Cardiac muscle cell (in vitro differentiated cells and primary cell): ENCODE measurements around the gene ADSS1. TPM values are rescaled to one million over a fixed set of nuclear protein-coding genes. Genes with fewer than 3 reads are reported as not detected.

ENCODE experiments used
- DNase-seq, 2 donors: peaks; one replicate each; pipeline versions ENCODE4 v3.0.0 to v3.0.0-alpha.2; 2010 to 2017; ENCODE audit warnings: low read depth in 1 of 2, low spot score in 1 of 2
- H3K27ac ChIP-seq: fragments of 200-600 bp; sonication (generic); 2 replicates; pipeline ENCODE4 v1.5.1; 2016
- H3K27me3 ChIP-seq: fragments of 200-600 bp; sonication (generic); 2 replicates; pipeline ENCODE4 v1.6.0; 2016; ENCODE audit warnings: control low read depth
- H3K36me3 ChIP-seq: fragments of 200-600 bp; sonication (generic); 2 replicates; pipeline ENCODE4 v1.5.1; 2016; ENCODE audit warnings: control low read depth
- H3K4me1 ChIP-seq: fragments of 200-600 bp; sonication (generic); 2 replicates; pipeline ENCODE4 v1.8.1; 2017; ENCODE audit warnings: low read depth, mild to moderate bottlenecking, mixed run types
- H3K4me3 ChIP-seq: fragments of 200-600 bp; sonication (generic); 2 replicates; pipeline ENCODE4 v1.5.1; 2016; ENCODE audit warnings: mild to moderate bottlenecking
- H3K9me3 ChIP-seq: fragments of 200-600 bp; sonication (generic); 2 replicates; pipeline ENCODE4 v1.5.1; 2017; ENCODE audit warnings: low read depth, mild to moderate bottlenecking, control low read depth
- CTCF ChIP-seq: IDR thresholded peaks from 2 replicates; pipeline ENCODE4 v1.5.1; 2012; ENCODE audit warnings: low read depth, mild to moderate bottlenecking, low read length
- polyA plus RNA-seq: library from polyadenylated mRNA; unstranded; fragments of >200 nt; fragmentation: Nextera tagmentation; extraction: Ambion mirVana; gene quantifications from 2 replicates; pipeline ENCODE4 v1.2.1, GENCODE V29; 2016
- total RNA-seq: library from RNA; depleted of rRNA; stranded (reverse); fragments of >200 nt; gene quantifications from 2 replicates; pipeline ENCODE4 v1.2.3, GENCODE V29; 2016

The ADSS1 gene
- total and polyA plus RNA-seq, 2 experiments from 2014 or later: 53.4 to 63.8 TPM

GRCh38 chr14:104777808-104778249, 53.8 kb downstream of the ADSS1 start:
- Histone ChIP-seq H3K4me1 (peaks cover 5% of the 10 kb centered on the region), H3K36me3 (peaks cover 11% of the 10 kb centered on the region), H3K27ac (peak overlapping the region; percentile 66), H3K27me3 (no peaks in the 10 kb centered on the region), H3K4me3 (no peak overlapping the region), H3K9me3 (no peaks in the 10 kb centered on the region)
- TF ChIP-seq CTCF: no peak
- no peak for DNase-seq

- Histone ChIP-seq H3K36me3 (peaks cover 6% of the 10 kb centered on the region), H3K4me1 (peaks cover 5% of the 10 kb centered on the region), H3K9me3 (no peaks in the 10 kb centered on the region), H3K4me3 (no peak overlapping the region), H3K27ac (peak overlapping the region; percentile 66), H3K27me3 (no peaks in the 10 kb centered on the region)
- DNase-seq: no peak
- TF ChIP-seq CTCF: no peak
Observed at GRCh38 chr14:104778694-104779331, 54.8 kb downstream of the ADSS1 start.

GRCh38 chr14:104779776-104780512, 55.9 kb downstream of the ADSS1 start:
- H3K4me3 ChIP-seq: no peak overlapping the region
- H3K36me3 ChIP-seq: peaks cover 6% of the 10 kb centered on the region
- peaks cover 5% of the 10 kb centered on the region for H3K4me1 ChIP-seq
- no peak for DNase-seq
- no peak overlapping the region for H3K27ac ChIP-seq
- H3K27me3 ChIP-seq: no peaks in the 10 kb centered on the region
- TF ChIP-seq CTCF: no peak
- no peaks in the 10 kb centered on the region for H3K9me3 ChIP-seq

GRCh38 chr14:104780513-104781030, 56.5 kb downstream of the ADSS1 start:
- no peak for DNase-seq
- Histone ChIP-seq H3K9me3 (no peaks in the 10 kb centered on the region), H3K4me1 (peaks cover 5% of the 10 kb centered on the region), H3K36me3 (peaks cover 6% of the 10 kb centered on the region), H3K27ac (no peak overlapping the region), H3K27me3 (no peaks in the 10 kb centered on the region), H3K4me3 (no peak overlapping the region)
- TF ChIP-seq CTCF: no peak

- H3K36me3 ChIP-seq: peaks cover 3% of the 10 kb centered on the region
- no peak overlapping the region for H3K27ac ChIP-seq
- no peaks in the 10 kb centered on the region for H3K27me3 ChIP-seq
- H3K4me1 ChIP-seq: peaks cover 5% of the 10 kb centered on the region
- TF ChIP-seq CTCF: no peak
- H3K4me3 ChIP-seq: no peak overlapping the region
- DNase-seq: no peak
- no peaks in the 10 kb centered on the region for H3K9me3 ChIP-seq
Observed at GRCh38 chr14:104781271-104782077, 57.4 kb downstream of the ADSS1 start.
